Measurements from ENCODE around the gene IDH1. TPM values are rescaled to one million over a fixed set of nuclear protein-coding genes. Genes with fewer than 3 reads are reported as not detected.

Gene IDH1
- 171 TPM for total RNA-seq (ENCODE audit: unreplicated experiment)
- long read RNA-seq, transcript IDH1-201 (10 exons, 2,382 nt): major isoform, 158 of 171 reads
- long read RNA-seq, partial matches to known transcripts: 3 of 171 reads
- long read RNA-seq, other reads (novel, unspliced or antisense): 4 of 171 reads

DNA sequence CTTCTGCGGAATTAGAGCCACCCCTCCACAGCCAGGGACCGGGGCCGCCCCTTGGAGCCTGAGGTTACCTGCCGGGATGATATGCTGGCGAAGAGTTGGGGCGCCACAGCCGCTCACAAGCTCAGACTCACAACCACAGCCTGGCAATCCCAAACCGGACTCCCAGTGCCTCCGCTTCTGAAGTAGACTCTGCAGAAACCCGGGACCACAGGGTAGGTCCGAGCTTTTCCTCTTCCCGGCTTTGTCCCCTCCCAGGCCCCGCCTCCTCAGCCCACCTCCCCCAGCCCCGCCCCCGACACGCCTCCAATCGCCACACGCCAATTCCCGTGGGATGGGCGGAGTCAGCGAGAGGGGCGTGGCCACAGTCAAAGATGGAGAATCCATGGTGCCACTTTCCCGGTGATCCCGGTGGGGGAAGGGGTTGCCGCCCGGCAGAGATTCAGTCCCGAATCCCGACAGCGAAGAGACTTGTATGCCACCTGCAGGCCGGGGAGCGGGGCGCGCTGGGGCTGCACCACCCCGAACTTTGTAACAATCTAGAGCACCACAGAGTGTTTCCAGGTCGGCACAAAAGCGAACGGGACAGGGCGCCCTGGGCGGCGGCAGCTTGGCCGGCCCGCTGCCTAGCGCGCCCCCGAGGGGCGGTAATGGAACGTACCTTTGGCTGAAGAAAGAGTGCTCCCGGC, at the start of gene IDH1:
Gene IDH1, minus strand, starts transcription at position 201 of the 686 bp plus-strand sequence. CDS start 3,520 bp downstream, outside the sequence.
- H3K4me1 Mint-ChIP-seq (ENCODE audit: unreplicated experiment): peaks cover 31% of the 10 kb centered on the region
- H3K27ac Mint-ChIP-seq (ENCODE audit: unreplicated experiment): peak within 1 kb of the TSS; percentile 57
- peak; percentile 9 for TF ChIP-seq CTCF (IDR thresholded peaks at IDR 0.05; ENCODE audit: unreplicated experiment)
- peak within 1 kb of the TSS; percentile 99 for H3K4me3 Mint-ChIP-seq (ENCODE audit: unreplicated experiment)
- H3K9me3 Mint-ChIP-seq (ENCODE audit: unreplicated experiment): no peaks in the 10 kb centered on the region
- H3K27me3 Mint-ChIP-seq (ENCODE audit: unreplicated experiment): peaks cover 6% of the 10 kb centered on the region
- DNase-seq (ENCODE audit: low spot score): peak; percentile 100
- H3K36me3 Mint-ChIP-seq (ENCODE audit: low read depth, unreplicated experiment): peaks cover 12% of the 10 kb centered on the region

DNA sequence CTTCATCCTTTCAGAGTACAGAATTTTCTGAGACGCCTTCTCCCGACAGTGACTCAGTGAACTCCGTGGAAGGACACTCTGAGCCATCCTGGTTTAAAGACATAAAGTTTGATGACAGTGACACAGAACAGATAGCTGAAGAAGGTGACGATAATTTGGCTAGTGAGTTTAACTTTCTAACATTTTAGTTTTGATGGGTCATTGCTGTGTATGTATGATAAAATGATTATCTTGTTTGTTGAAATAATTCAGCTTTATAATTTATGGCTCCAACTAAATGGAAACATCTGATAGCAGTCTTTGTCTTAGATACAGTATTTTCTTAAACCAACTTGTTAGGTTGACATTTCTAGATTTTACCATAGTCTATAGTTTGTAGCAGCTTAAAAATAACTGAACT, 49.3 kb upstream of the IDH1 start:
- peaks cover 34% of the 10 kb centered on the region for H3K36me3 Mint-ChIP-seq (ENCODE audit: low read depth, unreplicated experiment)

GRCh38 chr2:208300847-208301618, 46.2 kb upstream of the IDH1 start:
- no peak for TF ChIP-seq CTCF (IDR thresholded peaks at IDR 0.05; ENCODE audit: unreplicated experiment)
- H3K4me1 Mint-ChIP-seq (ENCODE audit: unreplicated experiment): no peaks in the 10 kb centered on the region
- H3K9me3 Mint-ChIP-seq (ENCODE audit: unreplicated experiment): no peaks in the 10 kb centered on the region
- no peaks in the 10 kb centered on the region for H3K27me3 Mint-ChIP-seq (ENCODE audit: unreplicated experiment)
- H3K4me3 Mint-ChIP-seq (ENCODE audit: unreplicated experiment): no peak overlapping the region
- peaks cover 29% of the 10 kb centered on the region for H3K36me3 Mint-ChIP-seq (ENCODE audit: low read depth, unreplicated experiment)
- H3K27ac Mint-ChIP-seq (ENCODE audit: unreplicated experiment): no peak overlapping the region
- no peak for DNase-seq (ENCODE audit: low spot score)

More for the DNA sequence above, 49.3 kb upstream of the IDH1 start:
- no peak for TF ChIP-seq CTCF (IDR thresholded peaks at IDR 0.05; ENCODE audit: unreplicated experiment)
- Mint-ChIP-seq H3K27ac (ENCODE audit: unreplicated experiment) (no peak overlapping the region), H3K27me3 (ENCODE audit: unreplicated experiment) (no peaks in the 10 kb centered on the region), H3K4me1 (ENCODE audit: unreplicated experiment) (no peaks in the 10 kb centered on the region), H3K9me3 (ENCODE audit: unreplicated experiment) (no peaks in the 10 kb centered on the region), H3K4me3 (ENCODE audit: unreplicated experiment) (no peak overlapping the region)
- DNase-seq (ENCODE audit: low spot score): no peak

- H3K27ac Mint-ChIP-seq (ENCODE audit: unreplicated experiment): no peak overlapping the region
- H3K4me3 Mint-ChIP-seq (ENCODE audit: unreplicated experiment): no peak overlapping the region
- DNase-seq (ENCODE audit: low spot score): no peak
- H3K9me3 Mint-ChIP-seq (ENCODE audit: unreplicated experiment): no peaks in the 10 kb centered on the region
- H3K27me3 Mint-ChIP-seq (ENCODE audit: unreplicated experiment): no peaks in the 10 kb centered on the region
- peaks cover 8% of the 10 kb centered on the region for H3K4me1 Mint-ChIP-seq (ENCODE audit: unreplicated experiment)
- H3K36me3 Mint-ChIP-seq (ENCODE audit: low read depth, unreplicated experiment): peaks cover 40% of the 10 kb centered on the region
- TF ChIP-seq CTCF (IDR thresholded peaks at IDR 0.05; ENCODE audit: unreplicated experiment): no peak
These were observed 43.1 kb upstream of the IDH1 start for GRCh38 chr2:208297961-208298360.
